HCT116 (cell line): ENCODE results near the gene STK17A. TPM values are rescaled to one million over a fixed set of nuclear protein-coding genes. Genes with fewer than 3 reads are reported as not detected.

ENCODE experiments used
- ATAC-seq: fragments of 200-7000 bp; cut with Tn5 transposase; 2 replicates; pipeline ENCODE4 v1.9.1; 2020; ENCODE audit warnings: mild to moderate bottlenecking, moderate library complexity
- BruUV-seq: library from RNA; stranded (reverse); fragments of 400-500 nt; replicated peaks from 2 replicates; lab custom pipeline; 2021; lab: Mats Ljungman, UMichigan
- CTCF ChIA-PET: fragments of 300-600 bp; sonication (Branson Sonifier 250); formaldehyde crosslinking; loops from one replicate; lab custom pipeline; 2021; ENCODE audit warnings: antibody characterized with exemption; lab: Charles Lee
- POLR2A ChIA-PET: fragments of 300-600, 350-600 bp; sonication (Branson Sonifier 250); formaldehyde crosslinking; loops from one replicate; lab custom pipeline; 2021; ENCODE audit warnings: antibody characterized with exemption; lab: Charles Lee
- RAD21 ChIA-PET, 2 experiments: fragments of 300-600 bp; sonication (Branson Sonifier 250); formaldehyde crosslinking; loops; one replicate each; lab custom pipeline; 2023; ENCODE audit warnings: low total read pairs in 2 of 2; ENCODE audit not compliant: uncharacterized antibody in 2 of 2, unreplicated experiment in 2 of 2, low non-redundant PET in 1 of 2; lab: Charles Lee
- DNase-seq: peaks from one replicate; pipeline ENCODE4 v3.0.0-alpha.2; 2010; ENCODE audit warnings: low read depth, low spot score
- H2AFZ ChIP-seq: fragments of 200-600 bp; shearing (Covaris generic), sonication (generic); 2 replicates; pipeline ENCODE4 v1.6.1; 2017; ENCODE audit warnings: low read depth, mixed run types, mixed read lengths, antibody characterized with exemption, low read length; ENCODE audit not compliant: poor library complexity, severe bottlenecking
- H3K27ac ChIP-seq: 2 replicates; pipeline ENCODE4 v1.5.1; 2012; ENCODE audit warnings: low read depth, low read length
- H3K27me3 ChIP-seq: fragments of 200-600 bp; sonication (generic); 2 replicates; pipeline ENCODE4 v1.6.1; 2016; ENCODE audit warnings: mixed run types, low read length, mixed read lengths; ENCODE audit not compliant: insufficient read depth
- H3K36me3 ChIP-seq, 2 experiments: fragments of 200-500 bp in 1 of 2; fragments of 200-600 bp in 1 of 2; sonication (Bioruptor generic) in 1 of 2; sonication (generic) in 1 of 2; 2 replicates each; pipeline versions ENCODE4 v1.5.1 to v1.6.1; 2014 to 2016; ENCODE audit warnings: low read length in 2 of 2, inconsistent platforms in 1 of 2, mixed read lengths in 1 of 2, mixed run types in 1 of 2; ENCODE audit not compliant: insufficient read depth in 2 of 2, control insufficient read depth in 1 of 2
- H3K4me1 ChIP-seq, 2 experiments: fragments of 200-600 bp in 1 of 2; sonication (generic) in 1 of 2; 2 replicates each; pipeline versions ENCODE4 v1.5.1 to v1.6.1; 2012 to 2017; ENCODE audit warnings: low read length in 2 of 2, inconsistent platforms in 1 of 2, mild to moderate bottlenecking in 1 of 2, mixed read lengths in 1 of 2, mixed run types in 1 of 2, moderate library complexity in 1 of 2; ENCODE audit not compliant: insufficient read depth in 2 of 2, control insufficient read depth in 1 of 2
- H3K4me2 ChIP-seq: fragments of 200-600 bp; sonication (generic); 2 replicates; pipeline ENCODE4 v1.6.1; 2017; ENCODE audit warnings: mixed run types, low read length, mixed read lengths
- H3K4me3 ChIP-seq, 2 experiments: fragments of 200-600 bp in 1 of 2; sonication (generic) in 1 of 2; replicated peaks in 1 of 2; 2 replicates each; pipeline ENCODE4 v1.5.1; 2011 to 2016; ENCODE audit warnings: low read length in 2 of 2, control low read depth in 1 of 2, low read depth in 1 of 2, mild to moderate bottlenecking in 1 of 2, mixed read lengths in 1 of 2, mixed run types in 1 of 2
- H3K79me2 ChIP-seq: fragments of 200-600 bp; sonication (generic); 2 replicates; pipeline ENCODE4 v1.6.1; 2017; ENCODE audit warnings: mild to moderate bottlenecking, mixed run types, low read length, moderate library complexity, mixed read lengths; ENCODE audit not compliant: insufficient read depth
- H3K9ac ChIP-seq: fragments of 200-600 bp; sonication (generic); 2 replicates; pipeline ENCODE4 v1.6.1; 2016; ENCODE audit warnings: low read length, mixed read lengths
- H3K9me2 ChIP-seq: fragments of 200-600 bp; sonication (generic), shearing (Covaris generic); 2 replicates; pipeline ENCODE4 v1.6.1; 2017; ENCODE audit warnings: mixed run types, mild to moderate bottlenecking, moderate library complexity; ENCODE audit not compliant: insufficient read depth
- H3K9me3 ChIP-seq, 2 experiments: fragments of 200-500 bp in 1 of 2; fragments of 200-600 bp in 1 of 2; sonication (Bioruptor generic) in 1 of 2; sonication (generic) in 1 of 2; 2 replicates each; pipeline ENCODE4 v1.6.1; 2014 to 2017; ENCODE audit warnings: low read length in 2 of 2, mixed read lengths in 2 of 2, inconsistent platforms in 1 of 2, low read depth in 1 of 2, mild to moderate bottlenecking in 1 of 2, mixed run types in 1 of 2, moderate library complexity in 1 of 2; ENCODE audit not compliant: control insufficient read depth in 1 of 2, insufficient read depth in 1 of 2
- H4K20me1 ChIP-seq: fragments of 200-600 bp; sonication (generic), shearing (Covaris generic); 2 replicates; pipeline ENCODE4 v1.6.1; 2017; ENCODE audit warnings: mixed run types, mild to moderate bottlenecking, moderate library complexity; ENCODE audit not compliant: insufficient read depth
- CBX3 ChIP-seq: IDR thresholded peaks from 2 replicates; pipeline ENCODE4 v1.6.1; 2012; ENCODE audit warnings: low read depth
- EGR1 ChIP-seq: IDR thresholded peaks from 2 replicates; pipeline ENCODE4 v1.6.1; 2012; ENCODE audit warnings: low read depth
- ELF1 ChIP-seq: IDR thresholded peaks from 2 replicates; pipeline ENCODE4 v1.6.1; 2012; ENCODE audit warnings: low read depth, borderline replicate concordance
- EZH2 ChIP-seq: fragments of 200-600 bp; sonication (generic); IDR thresholded peaks from 2 replicates; pipeline ENCODE4 v1.6.1; 2017; ENCODE audit warnings: antibody characterized with exemption, mixed run types
- POLR2AphosphoS5 ChIP-seq: IDR thresholded peaks from 2 replicates; pipeline ENCODE4 v1.6.1; 2011; ENCODE audit warnings: mild to moderate bottlenecking, low read depth, low read length, moderate library complexity
- TCF7L2 ChIP-seq: IDR thresholded peaks from 2 replicates; pipeline ENCODE4 v1.7.0; 2011; ENCODE audit warnings: borderline replicate concordance, inconsistent platforms; ENCODE audit not compliant: insufficient read depth, insufficient read length; ENCODE audit errors: extremely low read depth
- ZFX ChIP-seq: fragments of 450-650 bp; IDR thresholded peaks from 2 replicates; pipeline ENCODE4 v1.6.1; 2017
- intact Hi-C: fragments of 100-400 bp; cut with micrococcal nuclease; formaldehyde crosslinking; loops from 2 replicates; pipeline ENCODE4 v1.10.0; 2022
- total RNA-seq: library from RNA; stranded (reverse); gene quantifications from one replicate; pipeline ENCODE4 v1.2.1, GENCODE V29; 2021; ENCODE audit not compliant: unreplicated experiment
- TF ChIP-seq, protein P1 (sequence below): IDR thresholded peaks from 2 replicates; pipeline ENCODE4 v1.6.1; 2012
- TF ChIP-seq, protein P2 (sequence below), 3 experiments: fragments of 200-600 bp in 1 of 3; sonication (generic) in 1 of 3; IDR thresholded peaks in 2 of 3; conservative IDR thresholded peaks in 1 of 3; 2 replicates each; pipeline ENCODE4 v1.5.1; 2012 to 2017; ENCODE audit warnings: low read depth in 2 of 3, low read length in 2 of 3, antibody characterized with exemption in 1 of 3, borderline replicate concordance in 1 of 3, control low read depth in 1 of 3, mild to moderate bottlenecking in 1 of 3, mixed read lengths in 1 of 3, mixed run types in 1 of 3, moderate library complexity in 1 of 3; ENCODE audit not compliant: insufficient read depth in 1 of 3

STK17A gene
- total RNA-seq, 1 experiment from 2014 or later, result 14.8 TPM

DNA sequence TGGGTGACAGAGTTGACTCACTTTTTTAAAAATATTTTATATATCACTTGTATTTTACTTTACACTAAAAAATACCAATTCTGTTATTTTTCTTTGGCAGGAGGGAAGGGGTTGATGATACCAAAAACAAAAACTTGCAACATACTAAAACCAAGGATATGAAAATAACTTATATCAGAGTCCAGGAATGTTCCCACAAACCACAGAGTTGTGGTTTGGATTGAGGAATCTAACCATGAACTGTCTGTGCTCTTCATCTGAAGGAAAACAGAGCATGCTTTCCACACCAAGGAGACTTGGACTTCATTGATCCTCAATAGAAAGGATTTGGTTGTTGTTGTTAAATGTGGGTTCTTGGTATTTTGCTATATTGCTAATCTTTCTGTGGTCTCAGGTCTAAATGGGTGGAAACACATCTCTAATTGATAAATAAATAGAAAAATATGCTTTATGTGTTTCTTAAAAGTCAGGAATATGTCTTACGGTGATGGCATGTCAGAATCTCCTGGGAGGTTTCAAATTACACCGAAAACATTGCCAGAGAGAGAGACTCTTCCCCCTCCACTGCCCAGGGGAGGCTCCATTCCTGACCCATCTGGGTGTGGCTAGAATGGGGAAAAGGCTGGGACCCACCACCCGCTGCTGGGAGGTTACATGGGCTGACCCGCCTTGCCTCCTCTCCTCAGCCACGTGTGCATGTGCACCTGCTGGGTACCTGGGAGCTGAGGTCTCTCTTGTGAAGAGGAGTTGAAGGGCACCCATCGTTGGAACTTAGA is 46.9 kb upstream of the STK17A start:
- RAD21 ChIA-PET, result no interaction called here
- CTCF ChIA-PET, result no interaction called here
- BruUV-seq, result no TSS peak
- DNase-seq (no peak), ATAC-seq (no peak)
- POLR2A ChIA-PET, result no interaction called here
- no peaks in the 10 kb centered on the region for H3K36me3 ChIP-seq
- H3K9me2 ChIP-seq, result no peaks in the 10 kb centered on the region
- no peak overlapping the region for H3K27ac ChIP-seq
- H3K9ac ChIP-seq, result no peak overlapping the region
- H3K9me3 ChIP-seq, result no peaks in the 10 kb centered on the region
- no peaks in the 10 kb centered on the region for H4K20me1 ChIP-seq
- intact Hi-C loops, result no loop called here
- no peaks in the 10 kb centered on the region for H3K4me1 ChIP-seq
- TF ChIP-seq, protein P1, sequence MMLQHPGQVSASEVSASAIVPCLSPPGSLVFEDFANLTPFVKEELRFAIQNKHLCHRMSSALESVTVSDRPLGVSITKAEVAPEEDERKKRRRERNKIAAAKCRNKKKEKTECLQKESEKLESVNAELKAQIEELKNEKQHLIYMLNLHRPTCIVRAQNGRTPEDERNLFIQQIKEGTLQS, result no peak
- TF ChIP-seq, protein P2, sequence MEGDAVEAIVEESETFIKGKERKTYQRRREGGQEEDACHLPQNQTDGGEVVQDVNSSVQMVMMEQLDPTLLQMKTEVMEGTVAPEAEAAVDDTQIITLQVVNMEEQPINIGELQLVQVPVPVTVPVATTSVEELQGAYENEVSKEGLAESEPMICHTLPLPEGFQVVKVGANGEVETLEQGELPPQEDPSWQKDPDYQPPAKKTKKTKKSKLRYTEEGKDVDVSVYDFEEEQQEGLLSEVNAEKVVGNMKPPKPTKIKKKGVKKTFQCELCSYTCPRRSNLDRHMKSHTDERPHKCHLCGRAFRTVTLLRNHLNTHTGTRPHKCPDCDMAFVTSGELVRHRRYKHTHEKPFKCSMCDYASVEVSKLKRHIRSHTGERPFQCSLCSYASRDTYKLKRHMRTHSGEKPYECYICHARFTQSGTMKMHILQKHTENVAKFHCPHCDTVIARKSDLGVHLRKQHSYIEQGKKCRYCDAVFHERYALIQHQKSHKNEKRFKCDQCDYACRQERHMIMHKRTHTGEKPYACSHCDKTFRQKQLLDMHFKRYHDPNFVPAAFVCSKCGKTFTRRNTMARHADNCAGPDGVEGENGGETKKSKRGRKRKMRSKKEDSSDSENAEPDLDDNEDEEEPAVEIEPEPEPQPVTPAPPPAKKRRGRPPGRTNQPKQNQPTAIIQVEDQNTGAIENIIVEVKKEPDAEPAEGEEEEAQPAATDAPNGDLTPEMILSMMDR (IDR thresholded peaks at IDR 0.05 in 2 of 3, conservative IDR thresholded peaks at IDR 0.05 in 1 of 3; ENCODE audit: borderline replicate concordance in 1 of 3, insufficient read depth in 1 of 3, low read depth in 2 of 3, low read length in 2 of 3), result no peak
- no peak for TF ChIP-seq EGR1
- TF ChIP-seq EZH2, result no peak
- no peak for TF ChIP-seq ZFX
- TF ChIP-seq CBX3, result no peak
- H3K27me3 ChIP-seq, result no peaks in the 10 kb centered on the region
- no peak overlapping the region for H3K4me3 ChIP-seq
- no peak overlapping the region for H2AFZ ChIP-seq
- H3K4me2 ChIP-seq, result no peak overlapping the region
- no peaks in the 10 kb centered on the region for H3K79me2 ChIP-seq

DNA sequence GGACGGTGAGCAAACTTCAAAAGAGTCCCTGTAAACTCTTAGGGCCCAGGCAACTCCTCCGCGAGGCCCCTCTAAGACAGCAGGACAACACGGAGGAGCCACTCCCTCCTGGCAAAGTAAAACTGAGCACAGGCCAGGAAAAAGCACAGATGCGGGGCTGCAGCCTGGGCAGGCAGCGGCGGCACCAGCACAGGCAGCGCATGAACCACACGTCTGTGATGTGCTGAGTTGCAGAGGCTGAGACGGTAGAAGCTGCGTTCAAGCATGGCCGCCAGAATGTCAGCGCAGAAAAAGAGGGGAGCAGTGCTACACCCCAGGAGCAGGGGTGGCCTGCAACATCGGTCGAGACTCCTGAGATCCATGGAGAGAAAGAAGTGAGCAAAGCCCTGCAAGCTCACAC is 46.1 kb upstream of the STK17A start:
- DNase-seq (no peak), ATAC-seq (no peak)
- Histone ChIP-seq H4K20me1 (no peaks in the 10 kb centered on the region), H3K9me3 (no peaks in the 10 kb centered on the region), H3K36me3 (no peaks in the 10 kb centered on the region), H2AFZ (no peak overlapping the region), H3K79me2 (no peaks in the 10 kb centered on the region), H3K27me3 (no peaks in the 10 kb centered on the region), H3K9ac (no peak overlapping the region), H3K27ac (no peak overlapping the region), H3K4me1 (no peaks in the 10 kb centered on the region), H3K9me2 (no peaks in the 10 kb centered on the region), H3K4me2 (no peak overlapping the region), H3K4me3 (no peak overlapping the region)
- intact Hi-C loops, result no loop called here
- ChIA-PET CTCF (no interaction called here), POLR2A (no interaction called here), RAD21 (no interaction called here)
- TF ChIP-seq ELF1, result no peak
- TF ChIP-seq POLR2AphosphoS5, result no peak
- no peak for TF ChIP-seq TCF7L2
- BruUV-seq, result no TSS peak
